ENCODE results near the gene AGBL4.
"Not testable (repeated sequence)": the region's sequence is repeated elsewhere in the genome, so short reads cannot be mapped to it uniquely, and the experiment has no call there.

AGBL4 gene

DNA sequence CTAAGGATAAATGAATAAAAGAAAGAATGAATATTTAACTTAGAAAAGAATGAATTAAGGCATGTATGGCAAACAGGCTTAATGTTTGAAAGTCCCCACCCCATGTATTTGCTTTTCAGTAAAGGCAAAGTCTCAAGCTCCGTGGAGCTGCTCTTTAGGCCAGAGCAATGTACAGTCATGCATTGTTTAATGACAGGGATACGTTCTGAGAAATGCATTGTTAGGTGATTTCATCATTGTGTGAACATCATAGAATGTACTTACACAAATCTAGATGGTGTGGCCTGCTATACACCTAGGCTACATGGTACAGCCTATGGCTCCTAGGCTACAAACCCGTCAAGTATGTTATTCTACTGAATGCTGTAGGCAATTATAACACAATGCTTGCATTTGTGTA is 1500.2 kb downstream of the AGBL4 start:
- Histone ChIP-seq H3K36me3 (ENCODE audit: control insufficient read depth in 5 of 5, insufficient read depth in 5 of 5, low read length in 5 of 5) (no peaks in the 10 kb centered on the region), H3K27me3 (ENCODE audit: control insufficient read depth in 5 of 5, insufficient read depth in 4 of 5, low read length in 5 of 5) (no peaks in the 10 kb centered on the region), H3K9ac (ENCODE audit: low read length in 5 of 5) (no peak overlapping the region), H3K4me1 (ENCODE audit: control insufficient read depth in 5 of 5, insufficient read depth in 5 of 5, low read length in 5 of 5) (peaks cover 2 to 18% (median 15%) of the 10 kb centered on the region in 5 donors), H3K4me3 (ENCODE audit: low read depth in 1 of 5, low read length in 5 of 5) (no peak overlapping the region), H3K9me3 (ENCODE audit: control insufficient read depth in 5 of 5, low read length in 5 of 5) (no peaks in the 10 kb centered on the region), H3K27ac (ENCODE audit: low read depth, low read length) (no peak overlapping the region)

DNA sequence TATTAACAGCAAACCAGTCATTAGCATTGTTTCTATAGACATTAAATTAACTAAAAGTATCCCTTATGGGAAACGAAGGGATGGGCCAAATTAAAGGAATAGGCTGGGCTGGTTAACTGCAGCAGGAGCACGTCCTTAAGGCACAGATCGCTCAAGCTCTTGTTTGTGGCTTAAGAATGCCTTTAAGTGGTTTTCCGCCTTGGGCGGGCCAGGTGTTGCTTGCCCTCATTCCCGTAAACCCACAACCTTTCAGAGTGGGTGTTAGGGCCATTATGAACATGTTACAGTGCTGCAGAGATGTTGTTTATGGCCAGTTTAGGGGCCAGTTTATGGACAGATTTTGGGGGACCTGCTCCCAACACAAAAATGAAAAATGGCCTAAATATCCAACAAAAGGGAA is 1503.9 kb downstream of the AGBL4 start:
- not testable (repeated sequence) for H3K36me3 ChIP-seq (ENCODE audit: control insufficient read depth in 5 of 5, insufficient read depth in 5 of 5, low read length in 5 of 5); H3K27ac ChIP-seq (ENCODE audit: low read depth, low read length); H3K4me3 ChIP-seq (ENCODE audit: low read depth in 1 of 5, low read length in 5 of 5); H3K9ac ChIP-seq (ENCODE audit: low read length in 5 of 5); H3K9me3 ChIP-seq (ENCODE audit: control insufficient read depth in 5 of 5, low read length in 5 of 5); H3K4me1 ChIP-seq (ENCODE audit: control insufficient read depth in 5 of 5, insufficient read depth in 5 of 5, low read length in 5 of 5); H3K27me3 ChIP-seq (ENCODE audit: control insufficient read depth in 5 of 5, insufficient read depth in 4 of 5, low read length in 5 of 5)

GRCh38 chr1:48506870-48507269 is 1516.9 kb downstream of the AGBL4 start:
- H3K27me3 ChIP-seq (ENCODE audit: control insufficient read depth in 5 of 5, insufficient read depth in 4 of 5, low read length in 5 of 5) = no peaks in the 10 kb centered on the region
- no peaks in the 10 kb centered on the region for H3K4me1 ChIP-seq (ENCODE audit: control insufficient read depth in 5 of 5, insufficient read depth in 5 of 5, low read length in 5 of 5)
- no peaks in the 10 kb centered on the region for H3K36me3 ChIP-seq (ENCODE audit: control insufficient read depth in 5 of 5, insufficient read depth in 5 of 5, low read length in 5 of 5)
- H3K27ac ChIP-seq (ENCODE audit: low read depth, low read length) = no peak overlapping the region
- no peaks in the 10 kb centered on the region for H3K9me3 ChIP-seq (ENCODE audit: control insufficient read depth in 5 of 5, low read length in 5 of 5)
- H3K4me3 ChIP-seq (ENCODE audit: low read depth in 1 of 5, low read length in 5 of 5) = no peak overlapping the region
- no peak overlapping the region for H3K9ac ChIP-seq (ENCODE audit: low read length in 5 of 5)

DNA sequence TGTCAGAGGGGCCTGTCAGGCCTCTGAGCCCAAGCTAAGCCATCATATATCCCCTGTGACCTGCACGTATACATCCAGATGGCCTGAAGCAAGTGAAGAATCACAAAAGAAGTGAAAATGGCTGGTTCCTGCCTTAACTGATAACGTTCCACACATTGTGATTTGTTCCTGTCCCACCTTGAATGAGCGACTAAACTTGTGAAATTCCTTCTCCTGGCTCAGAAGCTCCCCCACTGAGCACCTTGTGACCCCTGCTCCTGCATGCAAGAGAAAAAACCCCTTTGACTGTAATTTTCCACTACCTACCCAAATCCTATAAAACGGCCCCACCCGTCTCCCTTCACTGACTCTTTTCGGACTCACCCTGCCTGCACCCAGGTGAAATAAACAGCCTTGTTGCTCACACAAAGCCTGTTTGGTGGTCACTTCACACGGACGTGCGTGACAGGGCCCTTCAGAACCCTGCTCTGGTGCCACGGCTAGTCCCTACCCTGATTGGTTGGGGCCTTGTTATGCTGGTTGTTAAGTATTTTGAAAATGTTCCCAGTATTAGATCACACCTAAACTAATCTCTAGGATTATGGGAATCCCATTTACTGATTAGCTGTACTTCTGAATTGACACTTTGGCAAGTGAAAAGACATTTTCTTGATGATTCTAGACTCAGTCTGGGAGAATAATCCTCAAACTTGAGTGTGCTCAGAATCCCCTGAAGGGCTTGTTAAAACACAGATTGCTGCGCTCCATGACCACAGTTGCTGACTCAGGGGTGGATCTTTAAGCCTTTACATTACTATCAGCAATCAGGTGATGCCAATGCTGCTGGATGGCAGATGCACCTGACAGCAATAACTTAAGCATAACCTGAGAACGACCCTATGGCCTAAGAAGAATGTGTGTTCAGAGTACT is 1523.0 kb downstream of the AGBL4 start:
- no peaks in the 10 kb centered on the region for H3K27me3 ChIP-seq (ENCODE audit: control insufficient read depth in 5 of 5, insufficient read depth in 4 of 5, low read length in 5 of 5)
- no peaks in the 10 kb centered on the region for H3K9me3 ChIP-seq (ENCODE audit: control insufficient read depth in 5 of 5, low read length in 5 of 5)
- H3K36me3 ChIP-seq (ENCODE audit: control insufficient read depth in 5 of 5, insufficient read depth in 5 of 5, low read length in 5 of 5) = no peaks in the 10 kb centered on the region

GRCh38 chr1:48499211-48499735 is 1524.5 kb downstream of the AGBL4 start:
- peaks cover 2 to 18% (median 17%) of the 10 kb centered on the region in 5 donors for H3K4me1 ChIP-seq (ENCODE audit: control insufficient read depth in 5 of 5, insufficient read depth in 5 of 5, low read length in 5 of 5)
- no peak overlapping the region for H3K9ac ChIP-seq (ENCODE audit: low read length in 5 of 5)
- H3K9me3 ChIP-seq (ENCODE audit: control insufficient read depth in 5 of 5, low read length in 5 of 5) = no peaks in the 10 kb centered on the region
- H3K27me3 ChIP-seq (ENCODE audit: control insufficient read depth in 5 of 5, insufficient read depth in 4 of 5, low read length in 5 of 5) = no peaks in the 10 kb centered on the region
- H3K27ac ChIP-seq (ENCODE audit: low read depth, low read length) = no peak overlapping the region
- H3K4me3 ChIP-seq (ENCODE audit: low read depth in 1 of 5, low read length in 5 of 5) = no peak overlapping the region
- no peaks in the 10 kb centered on the region for H3K36me3 ChIP-seq (ENCODE audit: control insufficient read depth in 5 of 5, insufficient read depth in 5 of 5, low read length in 5 of 5)

More for the DNA sequence above, 1523.0 kb downstream of the AGBL4 start:
- no peak overlapping the region for H3K4me3 ChIP-seq (ENCODE audit: low read depth in 1 of 5, low read length in 5 of 5)
- no peak overlapping the region for H3K9ac ChIP-seq (ENCODE audit: low read length in 5 of 5)
- peaks cover 2 to 7% (median 7%) of the 10 kb centered on the region in 5 donors for H3K4me1 ChIP-seq (ENCODE audit: control insufficient read depth in 5 of 5, insufficient read depth in 5 of 5, low read length in 5 of 5)
- H3K27ac ChIP-seq (ENCODE audit: low read depth, low read length) = no peak overlapping the region

- no peaks in the 10 kb centered on the region for H3K27me3 ChIP-seq (ENCODE audit: control insufficient read depth in 5 of 5, insufficient read depth in 4 of 5, low read length in 5 of 5)
- no peak overlapping the region for H3K27ac ChIP-seq (ENCODE audit: low read depth, low read length)
- peaks cover 6 to 27% (median 24%) of the 10 kb centered on the region in 5 donors for H3K4me1 ChIP-seq (ENCODE audit: control insufficient read depth in 5 of 5, insufficient read depth in 5 of 5, low read length in 5 of 5)
- H3K36me3 ChIP-seq (ENCODE audit: control insufficient read depth in 5 of 5, insufficient read depth in 5 of 5, low read length in 5 of 5) = no peaks in the 10 kb centered on the region
- H3K9me3 ChIP-seq (ENCODE audit: control insufficient read depth in 5 of 5, low read length in 5 of 5) = no peaks in the 10 kb centered on the region
- H3K4me3 ChIP-seq (ENCODE audit: low read depth in 1 of 5, low read length in 5 of 5) = no peak overlapping the region
- H3K9ac ChIP-seq (ENCODE audit: low read length in 5 of 5) = no peak overlapping the region
Observed at GRCh38 chr1:48498096-48498791, 1525.5 kb downstream of the AGBL4 start.

GRCh38 chr1:48495911-48496310 is 1527.8 kb downstream of the AGBL4 start:
- H3K27ac ChIP-seq (ENCODE audit: low read depth, low read length) = no peak overlapping the region
- no peaks in the 10 kb centered on the region for H3K36me3 ChIP-seq (ENCODE audit: control insufficient read depth in 5 of 5, insufficient read depth in 5 of 5, low read length in 5 of 5)
- no peaks in the 10 kb centered on the region for H3K27me3 ChIP-seq (ENCODE audit: control insufficient read depth in 5 of 5, insufficient read depth in 4 of 5, low read length in 5 of 5)
- H3K9ac ChIP-seq (ENCODE audit: low read length in 5 of 5) = no peak overlapping the region
- peaks cover 6 to 40% (median 24%) of the 10 kb centered on the region in 5 donors for H3K4me1 ChIP-seq (ENCODE audit: control insufficient read depth in 5 of 5, insufficient read depth in 5 of 5, low read length in 5 of 5)
- no peaks in the 10 kb centered on the region for H3K9me3 ChIP-seq (ENCODE audit: control insufficient read depth in 5 of 5, low read length in 5 of 5)
- H3K4me3 ChIP-seq (ENCODE audit: low read depth in 1 of 5, low read length in 5 of 5) = no peak overlapping the region

DNA sequence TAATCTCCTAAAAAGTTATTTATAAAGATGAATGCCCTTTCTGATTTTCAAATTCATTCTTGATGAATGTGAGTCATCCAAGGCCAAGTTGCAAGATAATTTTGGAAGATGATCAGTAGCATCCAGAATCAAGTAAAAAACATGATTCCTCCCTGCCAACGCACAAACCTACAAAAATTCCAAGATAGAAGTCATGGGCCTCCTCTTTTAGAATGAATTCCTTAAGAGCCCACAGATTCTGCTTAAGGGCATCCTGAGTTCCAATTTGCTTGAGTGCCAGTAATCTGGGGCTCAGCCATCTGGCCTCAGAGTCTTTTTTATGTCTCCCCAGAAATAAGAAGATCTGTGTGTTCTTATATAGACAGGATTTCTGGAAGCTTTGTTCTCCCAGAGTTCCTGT is 1528.6 kb downstream of the AGBL4 start:
- H3K4me1 ChIP-seq (ENCODE audit: control insufficient read depth in 5 of 5, insufficient read depth in 5 of 5, low read length in 5 of 5) = peaks cover 6 to 40% (median 24%) of the 10 kb centered on the region in 5 donors
- no peaks in the 10 kb centered on the region for H3K9me3 ChIP-seq (ENCODE audit: control insufficient read depth in 5 of 5, low read length in 5 of 5)
- H3K4me3 ChIP-seq (ENCODE audit: low read depth in 1 of 5, low read length in 5 of 5) = no peak overlapping the region
- peak overlapping the region; percentile 43 for H3K27ac ChIP-seq (ENCODE audit: low read depth, low read length)
- no peaks in the 10 kb centered on the region for H3K36me3 ChIP-seq (ENCODE audit: control insufficient read depth in 5 of 5, insufficient read depth in 5 of 5, low read length in 5 of 5)
- H3K27me3 ChIP-seq (ENCODE audit: control insufficient read depth in 5 of 5, insufficient read depth in 4 of 5, low read length in 5 of 5) = no peaks in the 10 kb centered on the region
- no peak overlapping the region for H3K9ac ChIP-seq (ENCODE audit: low read length in 5 of 5)

- Histone ChIP-seq H3K4me1 (ENCODE audit: control insufficient read depth in 5 of 5, insufficient read depth in 5 of 5, low read length in 5 of 5) (peaks cover 6 to 40% (median 24%) of the 10 kb centered on the region in 5 donors), H3K9me3 (ENCODE audit: control insufficient read depth in 5 of 5, low read length in 5 of 5) (no peaks in the 10 kb centered on the region), H3K27ac (ENCODE audit: low read depth, low read length) (peak overlapping the region; percentile 43), H3K4me3 (ENCODE audit: low read depth in 1 of 5, low read length in 5 of 5) (peak overlapping the region in 1 of 5 donors; percentile 36), H3K27me3 (ENCODE audit: control insufficient read depth in 5 of 5, insufficient read depth in 4 of 5, low read length in 5 of 5) (no peaks in the 10 kb centered on the region), H3K36me3 (ENCODE audit: control insufficient read depth in 5 of 5, insufficient read depth in 5 of 5, low read length in 5 of 5) (no peaks in the 10 kb centered on the region), H3K9ac (ENCODE audit: low read length in 5 of 5) (peak overlapping the region in 1 of 5 donors; percentile 8)
Observed at GRCh38 chr1:48493970-48494769, 1529.6 kb downstream of the AGBL4 start.
